ENCODE results near the gene ENGASE.

ENGASE gene

DNA sequence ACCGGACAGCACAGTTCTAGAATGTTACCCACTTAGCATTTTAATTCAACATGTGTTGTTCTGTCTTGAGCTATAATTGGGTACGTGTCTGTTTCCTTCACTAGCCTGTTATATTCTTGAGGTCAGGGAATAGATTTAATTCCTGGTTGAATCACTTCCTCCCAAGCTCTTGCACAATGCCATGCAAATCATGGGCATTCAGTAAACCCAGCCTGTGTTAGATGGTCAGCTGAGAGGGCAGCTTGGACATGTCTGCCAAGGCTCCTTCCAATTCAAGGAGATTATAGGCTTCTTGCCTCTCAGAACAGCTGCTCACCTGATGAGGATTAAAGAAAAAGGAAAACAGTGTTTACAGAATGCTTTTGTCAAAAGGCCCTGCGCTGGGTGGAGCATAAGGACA, 38.0 kb upstream of the ENGASE start:
- no peak for TF ChIP-seq FOXP2 (optimal IDR thresholded peaks at IDR 0.05; ENCODE audit: borderline replicate concordance, extremely low read depth, extremely low read length, insufficient read depth)

GRCh38 chr17:79038545-79039135, 36.0 kb upstream of the ENGASE start:
- TF ChIP-seq POLR2AphosphoS5 (IDR thresholded peaks at IDR 0.05; ENCODE audit: low read depth, low read length) (no peak), TAF1 (IDR thresholded peaks at IDR 0.05; ENCODE audit: borderline replicate concordance, insufficient read depth, low read length) (no peak), SIN3A (IDR thresholded peaks at IDR 0.05; ENCODE audit: borderline replicate concordance, insufficient read depth, low read length) (no peak), FOXP2 (optimal IDR thresholded peaks at IDR 0.05; ENCODE audit: borderline replicate concordance, extremely low read depth, extremely low read length, insufficient read depth) (no peak)
- TF ChIP-seq, protein P1, sequence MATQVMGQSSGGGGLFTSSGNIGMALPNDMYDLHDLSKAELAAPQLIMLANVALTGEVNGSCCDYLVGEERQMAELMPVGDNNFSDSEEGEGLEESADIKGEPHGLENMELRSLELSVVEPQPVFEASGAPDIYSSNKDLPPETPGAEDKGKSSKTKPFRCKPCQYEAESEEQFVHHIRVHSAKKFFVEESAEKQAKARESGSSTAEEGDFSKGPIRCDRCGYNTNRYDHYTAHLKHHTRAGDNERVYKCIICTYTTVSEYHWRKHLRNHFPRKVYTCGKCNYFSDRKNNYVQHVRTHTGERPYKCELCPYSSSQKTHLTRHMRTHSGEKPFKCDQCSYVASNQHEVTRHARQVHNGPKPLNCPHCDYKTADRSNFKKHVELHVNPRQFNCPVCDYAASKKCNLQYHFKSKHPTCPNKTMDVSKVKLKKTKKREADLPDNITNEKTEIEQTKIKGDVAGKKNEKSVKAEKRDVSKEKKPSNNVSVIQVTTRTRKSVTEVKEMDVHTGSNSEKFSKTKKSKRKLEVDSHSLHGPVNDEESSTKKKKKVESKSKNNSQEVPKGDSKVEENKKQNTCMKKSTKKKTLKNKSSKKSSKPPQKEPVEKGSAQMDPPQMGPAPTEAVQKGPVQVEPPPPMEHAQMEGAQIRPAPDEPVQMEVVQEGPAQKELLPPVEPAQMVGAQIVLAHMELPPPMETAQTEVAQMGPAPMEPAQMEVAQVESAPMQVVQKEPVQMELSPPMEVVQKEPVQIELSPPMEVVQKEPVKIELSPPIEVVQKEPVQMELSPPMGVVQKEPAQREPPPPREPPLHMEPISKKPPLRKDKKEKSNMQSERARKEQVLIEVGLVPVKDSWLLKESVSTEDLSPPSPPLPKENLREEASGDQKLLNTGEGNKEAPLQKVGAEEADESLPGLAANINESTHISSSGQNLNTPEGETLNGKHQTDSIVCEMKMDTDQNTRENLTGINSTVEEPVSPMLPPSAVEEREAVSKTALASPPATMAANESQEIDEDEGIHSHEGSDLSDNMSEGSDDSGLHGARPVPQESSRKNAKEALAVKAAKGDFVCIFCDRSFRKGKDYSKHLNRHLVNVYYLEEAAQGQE (IDR thresholded peaks at IDR 0.05; ENCODE audit: insufficient read depth in 1 of 2, low read depth in 2 of 2, low read length in 2 of 2): no peak

GRCh38 chr17:79039171-79039570, 35.5 kb upstream of the ENGASE start:
- TF ChIP-seq SIN3A (IDR thresholded peaks at IDR 0.05; ENCODE audit: borderline replicate concordance, insufficient read depth, low read length) (no peak), POLR2AphosphoS5 (IDR thresholded peaks at IDR 0.05; ENCODE audit: low read depth, low read length) (no peak), FOXP2 (optimal IDR thresholded peaks at IDR 0.05; ENCODE audit: borderline replicate concordance, extremely low read depth, extremely low read length, insufficient read depth) (no peak), TAF1 (IDR thresholded peaks at IDR 0.05; ENCODE audit: borderline replicate concordance, insufficient read depth, low read length) (no peak)
- TF ChIP-seq, protein P1 (IDR thresholded peaks at IDR 0.05; ENCODE audit: insufficient read depth in 1 of 2, low read depth in 2 of 2, low read length in 2 of 2): no peak

GRCh38 chr17:79039886-79040285, 34.7 kb upstream of the ENGASE start:
- TF ChIP-seq SIN3A (IDR thresholded peaks at IDR 0.05; ENCODE audit: borderline replicate concordance, insufficient read depth, low read length): no peak
- no peak for TF ChIP-seq TAF1 (IDR thresholded peaks at IDR 0.05; ENCODE audit: borderline replicate concordance, insufficient read depth, low read length)
- TF ChIP-seq, protein P1 (IDR thresholded peaks at IDR 0.05; ENCODE audit: insufficient read depth in 1 of 2, low read depth in 2 of 2, low read length in 2 of 2): no peak
- no peak for TF ChIP-seq POLR2AphosphoS5 (IDR thresholded peaks at IDR 0.05; ENCODE audit: low read depth, low read length)
- TF ChIP-seq FOXP2 (optimal IDR thresholded peaks at IDR 0.05; ENCODE audit: borderline replicate concordance, extremely low read depth, extremely low read length, insufficient read depth): no peak

DNA sequence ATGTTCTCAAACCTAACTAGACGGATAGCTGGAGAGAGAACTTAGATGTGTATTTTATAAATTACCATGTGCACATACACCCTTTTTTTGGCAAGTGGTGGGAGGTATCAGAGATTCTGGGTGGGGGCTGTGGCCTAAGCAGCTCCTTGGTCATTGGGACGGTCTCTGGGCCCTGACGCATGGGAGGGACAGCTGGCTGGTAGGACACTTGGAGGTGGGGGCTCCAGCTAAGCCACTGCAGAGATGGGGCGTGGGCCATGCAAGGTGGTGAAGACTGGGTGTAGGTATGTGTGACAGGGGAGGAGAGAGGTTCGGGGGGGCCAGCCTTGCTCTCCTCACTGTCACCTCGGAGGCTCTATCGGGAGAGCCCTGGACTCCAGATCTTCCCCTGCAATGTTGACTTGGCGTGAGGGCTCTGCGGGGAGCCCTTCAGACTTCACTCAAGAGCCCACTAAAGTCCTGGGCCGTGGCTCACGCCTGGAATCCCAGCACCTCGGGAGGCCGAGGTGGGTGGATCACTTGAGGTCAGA, 33.5 kb upstream of the ENGASE start:
- TF ChIP-seq SIN3A (IDR thresholded peaks at IDR 0.05; ENCODE audit: borderline replicate concordance, insufficient read depth, low read length): no peak

GRCh38 chr17:79041723-79042420, 32.8 kb upstream of the ENGASE start:
- TF ChIP-seq FOXP2 (optimal IDR thresholded peaks at IDR 0.05; ENCODE audit: borderline replicate concordance, extremely low read depth, extremely low read length, insufficient read depth) (no peak), TAF1 (IDR thresholded peaks at IDR 0.05; ENCODE audit: borderline replicate concordance, insufficient read depth, low read length) (no peak), POLR2AphosphoS5 (IDR thresholded peaks at IDR 0.05; ENCODE audit: low read depth, low read length) (no peak), SIN3A (IDR thresholded peaks at IDR 0.05; ENCODE audit: borderline replicate concordance, insufficient read depth, low read length) (no peak)
- TF ChIP-seq, protein P1 (IDR thresholded peaks at IDR 0.05; ENCODE audit: insufficient read depth in 1 of 2, low read depth in 2 of 2, low read length in 2 of 2): no peak
